GM18519 (cell line): Measurements from ENCODE around the gene TPD52L2.
"Not testable (repeated sequence)": the region's sequence is repeated elsewhere in the genome, so short reads cannot be mapped to it uniquely, and the experiment has no call there.

ENCODE experiments used
- ATAC-seq: cut with Tn5 transposase; IDR thresholded peaks from one replicate; pipeline ENCODE4 v1.9.1; 2021; ENCODE audit warnings: mild to moderate bottlenecking, moderate library complexity; ENCODE audit not compliant: unreplicated experiment, low FRiP score

TPD52L2 gene

DNA sequence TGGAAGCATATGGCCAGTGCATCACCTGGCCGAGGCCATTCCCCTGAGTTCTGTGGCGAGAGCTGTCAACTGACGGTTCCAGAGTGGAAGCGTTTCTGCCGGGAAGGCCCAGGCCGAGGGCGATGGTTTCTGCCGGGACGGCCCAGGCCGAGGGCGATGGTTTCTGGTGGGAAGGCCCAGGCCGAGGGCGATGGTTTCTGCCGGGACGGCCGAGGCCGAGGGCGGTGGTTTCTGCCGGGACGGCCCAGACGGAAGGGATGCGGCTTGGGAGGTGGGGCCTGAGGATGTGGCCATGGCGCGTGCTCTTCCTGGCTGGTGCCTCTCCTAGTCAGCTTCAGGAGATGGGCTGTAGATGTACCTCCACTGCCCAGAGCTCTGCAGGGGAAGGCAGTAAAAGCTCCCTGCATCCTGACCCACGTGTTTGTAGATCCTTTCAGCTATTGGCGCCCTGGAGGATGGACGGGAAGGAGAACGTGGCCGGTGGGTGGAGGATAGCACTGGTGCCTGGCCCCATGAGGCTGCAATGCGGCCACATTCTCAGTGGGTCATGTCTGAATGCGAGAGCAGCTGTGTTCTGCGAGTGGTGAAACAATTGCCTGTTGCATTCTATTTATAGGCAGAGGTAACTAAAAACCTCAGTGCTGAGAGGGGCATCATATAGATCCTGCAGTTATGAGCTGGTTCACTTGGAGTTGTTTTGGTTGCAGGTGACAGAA is 12.8 kb downstream of the TPD52L2 start:
- no peak for ATAC-seq

GRCh38 chr20:63878899-63879663 is 14.0 kb downstream of the TPD52L2 start:
- no peak for ATAC-seq

DNA sequence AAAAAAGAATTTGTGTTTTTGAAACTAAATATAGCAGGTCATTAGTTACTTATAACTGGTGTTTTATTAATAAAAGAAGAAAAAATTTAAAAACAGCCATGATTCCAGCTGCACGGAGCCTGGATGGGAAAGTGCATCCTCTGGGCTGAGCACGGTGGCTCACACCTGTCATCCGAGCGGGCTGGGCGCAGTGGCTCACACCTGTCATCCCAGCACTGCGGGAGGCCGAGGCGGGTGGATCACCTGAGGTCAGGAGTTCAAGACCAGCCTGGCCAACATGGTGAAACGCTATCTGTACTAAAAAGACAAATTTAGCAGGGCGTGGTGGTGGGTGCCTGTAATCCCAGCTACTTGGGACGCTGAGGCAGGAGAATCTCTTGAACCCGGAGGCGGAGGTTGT is 15.8 kb downstream of the TPD52L2 start:
- ATAC-seq: not testable (repeated sequence)

DNA sequence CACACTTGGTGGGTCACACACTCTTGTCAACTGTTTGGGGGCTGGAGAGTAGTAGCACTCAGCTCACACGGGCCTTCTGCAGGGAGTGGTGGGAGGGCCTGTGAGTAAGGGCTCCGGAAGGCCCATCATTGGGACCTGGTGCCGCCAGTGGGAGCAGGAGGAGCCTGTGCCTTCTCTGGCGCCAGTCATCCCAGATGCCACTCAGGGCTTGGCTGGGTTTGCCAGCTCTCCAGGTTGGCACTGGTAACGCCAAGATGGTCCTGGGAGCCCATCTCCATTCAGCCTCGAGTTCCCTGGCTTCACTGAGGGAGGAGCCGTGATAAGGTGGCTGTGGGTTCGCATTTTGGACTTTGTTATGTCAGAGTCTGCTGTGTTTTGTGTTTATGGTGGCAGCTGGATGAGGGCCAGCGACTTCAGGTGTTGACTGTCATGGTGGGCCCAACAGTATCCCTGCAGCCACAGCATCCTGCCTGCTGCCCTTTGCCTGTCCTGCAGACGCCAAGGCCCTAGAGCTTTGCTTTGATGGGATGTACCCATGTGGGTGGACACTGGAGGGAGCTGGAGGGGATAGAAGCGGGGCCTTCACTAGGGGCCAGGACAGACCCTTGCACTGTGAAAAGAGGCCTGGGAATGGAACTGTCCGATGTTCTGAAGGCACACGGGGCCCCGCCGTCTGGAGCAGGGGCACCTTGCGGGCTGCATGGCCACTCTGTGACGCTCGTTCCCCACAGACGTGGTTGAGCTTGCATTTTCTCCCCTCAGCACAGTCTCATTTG is 16.6 kb downstream of the TPD52L2 start:
- no peak for ATAC-seq

- no peak for ATAC-seq
Measured at GRCh38 chr20:63882257-63883200, 17.5 kb downstream of the TPD52L2 start.

DNA sequence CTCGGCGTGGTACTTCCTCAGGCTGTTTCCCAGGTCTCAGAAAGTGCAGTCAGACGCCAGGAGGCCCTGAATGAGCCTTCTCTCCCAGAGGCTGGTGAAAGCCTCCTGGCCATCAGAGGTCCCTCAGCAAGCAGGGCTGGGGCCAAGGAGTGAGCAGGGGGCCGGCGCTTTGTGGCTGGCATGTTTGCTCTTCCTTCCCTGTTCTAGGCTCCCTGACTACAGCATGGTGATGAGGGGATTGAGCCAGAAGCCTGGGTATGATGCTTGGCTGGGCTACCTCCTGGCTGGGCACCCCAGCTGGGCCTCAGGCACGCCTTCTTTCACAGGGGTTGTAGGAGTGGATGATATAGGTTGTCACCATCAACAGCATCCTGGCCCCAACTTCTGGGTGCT is 18.1 kb downstream of the TPD52L2 start:
- no peak for ATAC-seq

DNA sequence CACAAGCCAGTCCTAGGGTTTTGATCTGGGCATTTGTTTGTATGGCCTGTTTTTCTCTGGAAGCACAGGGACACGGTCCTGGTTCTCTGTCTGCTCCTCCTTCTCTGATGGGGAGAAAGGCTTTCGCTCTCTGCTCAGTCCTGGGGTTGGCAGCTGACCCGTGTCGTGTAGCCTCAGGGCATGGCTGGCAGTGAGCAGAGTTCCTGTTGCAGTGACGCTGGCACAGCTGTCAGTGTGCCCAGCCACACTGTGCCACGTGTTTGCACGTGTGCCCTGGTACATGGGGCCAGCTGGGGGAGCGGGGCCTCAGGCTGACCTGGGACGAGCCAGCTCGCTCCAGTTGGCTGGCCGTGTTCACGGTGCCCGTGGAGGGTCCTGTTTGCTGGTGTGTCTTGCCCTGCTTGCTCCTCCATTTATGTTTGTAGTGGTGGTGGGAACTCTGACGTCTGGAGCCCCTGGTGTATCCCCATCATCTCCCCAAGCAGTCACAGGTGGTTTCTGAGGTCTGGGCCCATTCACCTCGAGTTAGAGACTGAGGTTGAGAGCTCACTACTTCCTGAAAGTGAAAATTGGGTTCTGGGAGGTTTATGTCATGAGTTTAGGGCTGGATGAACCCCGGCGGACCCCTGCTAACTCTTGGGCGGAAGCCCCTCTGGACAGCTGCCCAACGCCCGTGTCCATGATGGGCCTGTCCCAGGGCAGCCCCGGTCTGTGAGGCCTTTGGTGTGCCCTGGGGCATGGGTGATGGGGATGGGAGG is 19.6 kb downstream of the TPD52L2 start:
- no peak for ATAC-seq

- ATAC-seq: no peak
Measured at GRCh38 chr20:63885264-63886053, 20.4 kb downstream of the TPD52L2 start.

DNA sequence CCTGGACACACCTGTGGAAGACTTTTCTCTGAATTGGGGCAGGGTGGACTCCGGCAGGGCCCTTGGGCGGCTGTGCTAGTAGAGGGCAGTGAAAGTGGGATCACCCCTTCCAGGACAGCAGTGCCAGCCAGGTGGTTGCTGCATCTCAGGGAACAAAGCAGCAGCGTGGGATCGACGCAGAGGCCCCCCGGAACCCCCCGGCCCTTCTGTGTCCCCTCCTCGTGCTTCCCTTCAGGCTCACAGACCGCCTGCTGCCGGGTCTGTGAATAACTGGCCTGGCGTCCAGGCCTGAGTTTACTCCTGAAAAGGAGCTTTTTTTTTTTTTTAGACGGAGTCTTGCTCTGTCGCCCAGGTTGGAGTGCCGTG is 21.0 kb downstream of the TPD52L2 start:
- no peak for ATAC-seq

DNA sequence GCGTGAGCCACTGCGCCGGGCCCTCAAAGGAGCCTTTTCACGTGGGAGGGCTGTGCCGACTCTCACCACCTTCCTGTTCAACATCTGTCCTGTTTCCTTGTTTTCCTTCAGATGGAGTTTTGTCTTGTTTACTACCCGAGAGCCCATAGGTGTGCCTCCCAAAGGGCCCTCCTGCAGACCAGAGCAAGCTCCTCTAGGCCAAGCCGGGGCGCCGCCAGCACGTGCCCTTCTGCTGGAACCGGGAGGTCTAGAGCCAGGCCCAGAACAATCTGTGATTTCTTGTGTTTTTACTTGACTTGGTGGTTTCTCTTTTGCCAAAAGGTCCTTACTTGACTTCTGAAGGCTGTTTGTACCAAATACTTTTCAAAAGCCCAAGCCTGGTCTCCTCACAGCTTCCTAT is 21.9 kb downstream of the TPD52L2 start:
- ATAC-seq: no peak

DNA sequence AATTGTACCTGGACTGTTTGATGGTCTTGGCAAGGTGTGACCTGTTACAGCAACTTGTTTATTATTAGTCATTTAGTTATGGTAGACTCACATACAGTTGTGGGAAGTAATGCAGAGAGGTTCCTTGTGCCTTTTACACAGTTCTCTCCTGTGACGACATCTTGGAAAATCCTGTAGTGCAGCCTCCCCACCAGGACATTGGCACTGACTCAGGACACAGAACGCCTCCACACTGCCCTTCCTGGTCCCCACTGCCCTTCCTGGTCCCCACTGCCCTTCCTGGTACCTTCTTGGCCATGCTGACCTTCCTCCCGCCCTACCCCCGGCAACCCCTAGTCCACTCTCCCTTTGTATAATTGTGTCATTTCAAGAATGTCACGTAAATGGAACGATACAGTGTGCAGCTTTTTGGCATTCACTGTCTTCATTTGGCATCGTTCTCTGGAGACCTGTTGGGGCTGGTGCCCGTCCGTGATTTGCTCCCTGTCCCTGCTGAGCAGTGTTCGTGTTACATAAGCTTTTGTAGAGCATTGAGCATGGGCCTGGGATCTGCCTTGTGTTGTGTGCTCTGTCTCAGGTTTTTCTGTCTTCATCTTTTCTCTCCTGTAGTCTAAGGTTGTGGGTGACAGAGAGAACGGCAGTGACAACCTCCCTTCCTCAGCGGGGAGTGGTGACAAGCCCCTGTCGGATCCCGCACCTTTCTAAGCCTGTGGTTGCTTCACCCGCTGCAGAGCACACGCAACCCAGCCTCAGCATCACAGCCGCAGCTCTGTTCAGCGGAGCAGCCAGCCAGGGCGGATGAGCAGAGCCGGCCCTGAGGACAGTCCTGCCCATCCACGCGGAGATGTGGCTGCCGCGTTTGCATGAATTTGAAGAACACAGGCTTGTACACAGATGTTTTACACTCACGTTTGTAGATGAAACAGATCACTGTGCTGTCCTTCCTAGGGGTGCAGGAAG is 24.5 kb downstream of the TPD52L2 start:
- no peak for ATAC-seq

DNA sequence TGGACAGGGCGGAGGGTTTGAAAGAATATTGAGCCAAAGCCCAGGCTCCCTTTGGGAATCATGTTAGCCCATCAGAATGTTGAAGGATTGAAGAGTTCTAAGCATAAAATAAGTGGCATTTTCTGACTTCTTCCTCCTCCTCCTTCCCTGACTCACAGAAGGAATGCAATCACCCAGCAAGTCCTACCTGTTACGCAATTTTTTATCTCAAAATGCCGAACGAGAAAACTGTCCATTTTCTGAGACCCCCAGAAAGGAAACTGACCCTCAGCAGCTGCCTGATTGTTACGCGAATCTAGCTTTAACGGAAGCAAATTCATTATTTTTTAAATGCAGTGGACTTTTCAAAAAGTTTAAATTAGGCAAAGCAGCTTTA is 25.1 kb downstream of the TPD52L2 start:
- no peak for ATAC-seq

DNA sequence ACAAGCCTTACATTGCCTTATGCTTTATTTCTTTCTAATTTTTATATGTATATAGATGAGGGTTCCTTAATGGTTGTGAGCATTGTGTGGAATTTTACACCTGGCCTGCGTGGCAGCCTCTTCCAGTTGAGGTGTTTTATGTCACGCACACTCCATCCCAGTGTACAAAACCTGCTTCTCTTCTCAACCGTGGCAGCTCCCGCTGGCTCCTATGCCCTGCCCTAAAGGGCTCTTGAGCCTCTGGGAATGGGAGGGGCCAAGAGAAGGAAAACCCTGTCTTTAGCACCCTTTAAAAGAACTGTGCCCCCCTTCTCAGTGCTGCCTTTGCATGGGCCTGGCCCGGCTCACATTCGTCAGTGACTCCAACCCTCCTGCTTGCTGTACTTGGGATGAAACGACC is 25.5 kb downstream of the TPD52L2 start:
- ATAC-seq: no peak

- no peak for ATAC-seq
Measured at GRCh38 chr20:63891061-63892002, 26.3 kb downstream of the TPD52L2 start.

DNA sequence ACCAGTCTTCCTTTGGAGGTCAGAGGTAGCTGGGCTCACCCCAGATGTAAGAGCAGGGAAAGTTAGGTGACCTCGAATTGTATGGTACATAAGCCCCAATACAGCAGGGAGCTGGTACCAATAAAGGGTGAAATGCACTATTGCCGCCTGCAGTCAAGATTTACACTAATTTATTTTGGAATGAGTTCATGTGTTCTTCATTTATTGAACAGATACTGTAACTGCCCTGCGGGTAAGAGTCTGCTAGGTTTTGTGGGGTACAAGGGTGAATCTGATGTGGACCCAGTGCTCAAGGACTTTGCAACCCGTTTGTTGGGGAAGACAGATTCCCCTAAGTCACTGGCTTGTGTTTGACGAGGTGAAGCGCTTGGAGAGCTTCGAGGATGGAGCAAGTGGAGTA is 27.3 kb downstream of the TPD52L2 start:
- ATAC-seq: no peak

DNA sequence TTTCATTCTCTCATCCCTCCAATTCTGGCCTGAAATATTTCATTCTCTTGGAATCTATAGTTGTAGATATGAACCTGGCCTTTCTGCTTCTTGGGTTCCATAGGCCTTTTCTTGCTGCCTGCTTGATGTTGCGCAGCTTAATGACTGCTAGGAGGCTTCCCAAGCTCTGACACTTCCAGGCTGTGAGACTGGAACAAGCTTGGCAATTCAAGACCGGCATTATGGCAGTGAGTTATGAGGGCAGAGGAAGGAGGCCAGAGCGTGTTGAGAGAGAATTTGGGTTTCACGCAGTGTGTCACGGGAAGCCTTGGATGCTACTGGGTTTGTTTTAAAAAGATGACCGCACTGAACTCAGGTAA is 28.9 kb downstream of the TPD52L2 start:
- ATAC-seq: no peak
